Activated naive CD4-positive, alpha-beta T cell treated with anti-CD3 and anti-CD28 coated beads, Interleukin-2, amount 50 U/mL, for 16 hours (primary cell): Measurements from ENCODE around the gene IGLL5.
"Not testable (repeated sequence)": the region's sequence is repeated elsewhere in the genome, so short reads cannot be mapped to it uniquely, and the experiment has no call there.

Source experiments
- DNase-seq: peaks from one replicate; pipeline ENCODE4 v3.0.0-alpha.2; 2020

The IGLL5 gene

DNA sequence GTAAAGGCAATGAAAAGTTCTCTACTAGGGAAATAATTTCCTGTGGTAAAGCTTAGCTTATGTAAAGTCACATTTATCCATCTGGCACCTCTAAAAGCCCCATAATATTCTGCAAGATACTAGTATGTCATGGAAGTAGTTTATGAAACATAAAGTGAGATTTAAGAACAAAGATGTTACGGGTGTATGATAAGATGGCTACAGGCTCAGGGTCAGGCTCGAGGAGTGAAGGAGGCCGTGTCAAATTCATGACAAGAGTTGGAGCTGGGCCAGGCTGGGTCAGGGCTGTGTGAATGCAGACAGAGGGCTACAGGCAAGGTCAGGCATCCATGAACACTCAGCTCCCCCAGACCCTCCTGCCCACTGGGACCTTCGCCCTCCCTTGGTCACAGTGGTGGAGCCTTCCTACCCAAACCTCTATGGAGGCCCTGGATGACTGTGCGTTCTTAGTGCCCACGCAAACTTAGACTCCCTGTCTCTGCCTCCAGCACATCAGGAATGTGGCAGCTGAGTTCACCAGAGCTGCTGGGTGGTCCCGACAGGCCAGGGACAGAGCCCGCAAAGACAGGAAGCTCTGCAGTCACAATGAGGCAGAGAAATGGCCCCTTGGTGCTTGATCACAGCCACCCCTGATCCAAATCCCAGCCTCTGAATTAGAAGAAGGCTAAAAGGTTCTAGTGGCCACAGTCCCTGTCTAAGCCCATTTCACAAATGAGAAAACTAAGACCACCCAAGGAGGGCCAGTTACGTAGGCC lies 14.8 kb downstream of the IGLL5 start:
- no peak for DNase-seq

DNA sequence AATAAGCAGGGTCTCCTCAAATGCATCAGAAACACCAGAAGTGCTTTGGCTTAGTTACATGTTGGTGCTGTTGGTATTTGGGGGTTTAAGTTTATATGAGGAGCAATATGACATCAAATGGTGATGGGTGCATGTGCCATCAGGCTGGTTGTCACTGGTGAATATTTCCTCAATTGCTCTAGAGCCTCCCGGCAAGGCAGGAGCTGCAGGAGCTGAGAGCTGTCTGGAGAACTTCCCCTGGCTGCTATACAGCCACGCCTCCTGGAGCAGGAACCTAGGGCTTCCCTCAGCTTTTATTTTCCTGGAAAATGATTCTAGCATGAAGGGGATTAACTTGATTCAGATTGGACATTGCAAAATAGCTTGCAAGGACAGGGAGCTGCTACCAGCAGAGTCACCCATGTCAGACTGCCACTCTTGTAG lies 15.8 kb downstream of the IGLL5 start:
- no peak for DNase-seq

DNA sequence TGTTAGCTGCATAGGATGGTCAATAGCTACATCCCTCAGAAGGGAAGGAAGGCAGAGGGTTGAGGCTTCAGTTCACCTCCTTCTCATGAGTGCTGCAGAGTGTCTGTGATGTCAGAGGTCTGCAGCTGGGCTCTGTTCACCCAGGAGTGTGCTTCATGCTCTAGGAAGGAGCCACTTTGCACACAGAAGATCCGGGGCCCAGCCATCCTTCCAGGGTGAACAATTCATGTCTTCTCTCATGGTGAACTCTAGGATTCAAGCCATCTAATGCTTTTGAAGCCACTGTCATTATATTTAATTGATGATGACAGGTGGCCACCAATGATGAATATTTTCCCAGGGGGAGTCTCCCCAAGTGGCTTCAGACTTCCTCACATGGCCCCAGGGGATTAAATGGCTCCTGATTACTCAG lies 16.2 kb downstream of the IGLL5 start:
- not testable (repeated sequence) for DNase-seq

DNA sequence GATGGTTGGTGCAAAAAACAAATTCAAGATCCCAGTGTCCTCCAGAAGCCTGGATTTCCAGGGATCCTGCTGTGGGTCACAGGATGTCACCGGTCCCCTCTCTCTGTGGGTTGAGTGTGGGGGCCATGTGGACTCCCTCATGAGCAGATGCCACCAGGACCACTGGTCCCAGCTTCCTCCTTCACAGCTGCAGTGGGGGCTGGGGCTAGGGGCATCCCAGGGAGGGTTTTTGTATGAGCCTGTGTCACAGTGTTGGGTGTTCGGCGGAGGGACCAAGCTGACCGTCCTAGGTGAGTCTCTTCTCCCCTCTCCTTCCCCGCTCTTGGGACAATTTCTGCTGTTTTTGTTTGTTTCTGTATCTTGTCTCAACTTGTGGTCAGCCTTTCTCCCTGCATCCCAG lies 17.1 kb downstream of the IGLL5 start:
- DNase-seq, result not testable (repeated sequence)

DNA sequence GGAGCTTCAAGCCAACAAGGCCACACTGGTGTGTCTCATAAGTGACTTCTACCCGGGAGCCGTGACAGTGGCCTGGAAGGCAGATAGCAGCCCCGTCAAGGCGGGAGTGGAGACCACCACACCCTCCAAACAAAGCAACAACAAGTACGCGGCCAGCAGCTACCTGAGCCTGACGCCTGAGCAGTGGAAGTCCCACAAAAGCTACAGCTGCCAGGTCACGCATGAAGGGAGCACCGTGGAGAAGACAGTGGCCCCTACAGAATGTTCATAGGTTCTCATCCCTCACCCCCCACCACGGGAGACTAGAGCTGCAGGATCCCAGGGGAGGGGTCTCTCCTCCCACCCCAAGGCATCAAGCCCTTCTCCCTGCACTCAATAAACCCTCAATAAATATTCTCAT lies 18.8 kb downstream of the IGLL5 start:
- not testable (repeated sequence) for DNase-seq

DNA sequence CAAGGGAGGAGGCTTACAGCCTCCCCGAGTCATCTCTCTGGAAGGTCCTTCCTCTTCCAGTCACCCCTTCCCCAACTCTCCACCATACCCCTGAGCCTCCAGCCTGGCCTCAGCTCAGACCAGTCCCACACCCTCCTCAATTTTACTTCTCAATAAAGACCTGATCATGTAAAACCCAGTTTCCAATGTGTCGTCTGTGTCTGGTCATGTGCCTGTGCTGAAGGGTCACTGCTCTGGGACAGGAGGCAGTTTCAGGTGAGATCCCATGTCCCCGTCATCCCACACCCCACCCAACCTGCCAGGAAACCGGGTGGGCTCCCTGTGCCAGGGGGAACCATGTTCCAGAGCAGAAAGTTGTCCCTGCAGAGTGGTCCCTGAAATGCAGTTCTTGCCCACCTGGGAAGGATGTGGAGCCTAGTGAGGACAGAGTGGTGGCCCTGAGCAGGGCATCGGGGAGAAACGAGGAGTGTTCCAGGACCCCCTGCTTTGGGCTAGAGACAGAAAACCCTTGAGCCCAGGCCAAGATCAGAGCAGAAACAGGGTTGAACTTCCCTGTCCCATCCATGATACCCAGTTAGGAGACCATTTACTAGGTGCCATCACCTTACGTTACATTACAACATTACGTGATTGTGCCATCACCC lies 19.4 kb downstream of the IGLL5 start:
- no peak for DNase-seq

DNA sequence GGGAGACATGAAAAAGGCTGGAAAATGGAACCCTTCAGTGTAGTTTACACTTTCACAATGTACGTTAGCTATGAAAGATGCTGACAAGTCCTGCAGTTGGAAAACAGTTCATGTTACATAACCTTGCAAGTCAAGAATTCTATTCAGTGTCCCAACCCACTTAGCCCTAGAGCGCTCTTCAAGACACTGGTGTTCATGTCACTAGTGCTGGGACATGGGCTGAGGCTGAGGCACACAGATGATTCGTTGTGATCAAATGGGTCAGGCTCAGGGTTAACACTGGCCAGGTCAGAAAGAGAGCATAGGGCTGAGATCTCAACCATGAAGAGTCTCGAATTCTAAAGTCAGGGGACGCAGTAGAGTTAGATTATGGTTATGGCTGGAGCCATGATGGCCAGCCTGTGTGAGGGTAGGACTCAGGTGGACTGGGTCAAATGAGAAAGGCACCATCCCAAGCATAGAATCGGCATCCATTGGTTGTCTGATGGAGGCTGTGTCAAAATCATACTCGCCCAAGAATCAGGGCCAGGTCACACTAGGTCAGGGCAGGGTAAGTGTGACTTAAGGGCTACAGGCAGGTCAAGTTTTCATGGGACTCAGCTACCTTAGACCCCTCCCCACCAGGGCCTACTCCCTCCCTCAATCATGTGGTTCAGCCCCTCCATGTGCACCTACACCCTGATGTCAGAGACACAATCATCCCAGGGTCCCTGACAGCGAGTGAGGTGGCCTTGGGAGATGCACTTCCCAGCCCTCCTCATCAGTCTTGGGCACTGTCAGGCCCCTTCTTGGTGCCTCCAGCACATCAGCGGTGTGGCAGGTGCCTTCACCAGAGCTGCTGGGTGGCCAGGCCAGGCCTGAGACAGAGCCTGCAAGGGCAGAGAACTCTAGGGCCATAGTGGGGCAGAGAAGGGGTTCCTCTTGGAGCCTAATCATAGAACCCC lies 20.2 kb downstream of the IGLL5 start:
- no peak for DNase-seq

DNA sequence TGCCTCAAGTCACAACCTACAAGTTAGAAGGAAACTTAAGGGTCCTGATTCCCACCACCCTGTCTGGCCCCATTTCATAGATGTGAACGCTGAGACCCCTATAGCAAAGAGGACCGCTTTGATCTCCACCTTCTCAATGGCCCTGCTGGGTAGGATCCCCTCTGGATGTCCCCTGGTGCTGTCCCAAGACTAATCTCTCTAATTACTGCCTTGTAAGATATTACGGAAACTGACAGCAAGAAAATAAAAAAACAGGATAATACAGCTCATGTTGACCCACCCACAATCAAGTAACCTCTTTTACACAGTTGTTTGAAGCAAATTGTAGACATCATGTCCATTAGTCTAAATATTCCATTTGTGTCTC lies 20.9 kb downstream of the IGLL5 start:
- DNase-seq, result no peak

DNA sequence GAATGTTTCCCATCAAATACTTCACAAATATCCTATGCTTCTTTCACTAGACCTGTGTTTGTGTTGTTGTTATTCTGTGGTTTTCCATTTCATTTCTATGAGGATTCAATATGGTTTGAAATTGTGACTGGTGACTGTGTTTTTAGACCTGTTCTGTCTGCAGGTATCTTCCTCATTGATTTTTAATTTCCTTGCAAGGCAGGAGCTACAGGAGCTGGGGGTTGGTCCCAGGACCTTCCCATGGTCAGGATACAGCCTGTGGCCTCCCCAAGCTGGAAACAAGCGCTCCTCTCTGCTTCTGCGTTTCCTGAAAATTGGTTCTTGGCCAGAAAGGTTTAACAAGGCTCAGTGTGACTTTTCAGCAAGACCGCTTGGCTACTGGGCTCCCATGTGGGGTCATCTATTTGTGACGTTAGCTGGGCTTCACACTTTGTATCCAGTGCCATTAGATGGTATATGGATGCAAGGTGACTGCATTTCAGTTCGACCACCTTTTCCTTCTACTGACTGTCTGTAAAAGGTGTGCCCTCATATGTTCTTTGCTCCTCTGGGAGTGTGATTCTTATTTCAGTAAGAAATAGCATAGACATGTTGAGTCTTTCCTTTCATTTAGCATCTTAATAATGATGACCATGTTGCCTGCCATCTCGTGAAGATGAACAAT lies 21.5 kb downstream of the IGLL5 start:
- DNase-seq, result no peak

DNA sequence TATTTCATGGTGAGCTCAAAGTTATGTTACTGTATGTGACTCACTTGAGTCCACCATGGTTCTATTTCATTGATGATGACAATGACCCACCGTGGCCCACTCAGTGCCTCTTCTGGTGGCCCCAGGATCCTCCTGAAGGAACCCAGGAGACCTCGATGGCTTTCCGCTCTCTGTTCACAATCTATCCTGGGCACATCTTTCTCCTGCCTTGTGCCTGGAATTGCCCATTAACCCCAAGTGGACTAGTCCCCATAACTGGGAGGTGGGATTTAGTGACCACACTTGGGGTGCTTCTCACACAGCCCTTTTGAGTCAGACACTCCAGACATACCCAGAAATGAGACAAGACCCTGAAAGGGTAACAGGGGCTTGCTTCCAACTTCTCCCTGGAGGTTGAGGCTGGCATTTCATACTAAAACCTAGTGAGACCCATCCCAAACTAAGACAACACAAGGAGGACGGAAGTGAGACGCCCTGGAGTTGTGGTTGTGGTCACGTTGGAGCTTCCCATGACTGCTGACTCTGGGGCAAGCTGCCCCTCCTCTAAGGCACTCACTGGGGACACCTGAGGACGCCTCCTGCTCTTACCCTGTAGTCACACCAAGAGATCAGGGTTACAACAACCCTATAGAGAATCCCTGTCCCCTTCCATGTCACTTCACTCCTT lies 22.1 kb downstream of the IGLL5 start:
- DNase-seq, result no peak

DNA sequence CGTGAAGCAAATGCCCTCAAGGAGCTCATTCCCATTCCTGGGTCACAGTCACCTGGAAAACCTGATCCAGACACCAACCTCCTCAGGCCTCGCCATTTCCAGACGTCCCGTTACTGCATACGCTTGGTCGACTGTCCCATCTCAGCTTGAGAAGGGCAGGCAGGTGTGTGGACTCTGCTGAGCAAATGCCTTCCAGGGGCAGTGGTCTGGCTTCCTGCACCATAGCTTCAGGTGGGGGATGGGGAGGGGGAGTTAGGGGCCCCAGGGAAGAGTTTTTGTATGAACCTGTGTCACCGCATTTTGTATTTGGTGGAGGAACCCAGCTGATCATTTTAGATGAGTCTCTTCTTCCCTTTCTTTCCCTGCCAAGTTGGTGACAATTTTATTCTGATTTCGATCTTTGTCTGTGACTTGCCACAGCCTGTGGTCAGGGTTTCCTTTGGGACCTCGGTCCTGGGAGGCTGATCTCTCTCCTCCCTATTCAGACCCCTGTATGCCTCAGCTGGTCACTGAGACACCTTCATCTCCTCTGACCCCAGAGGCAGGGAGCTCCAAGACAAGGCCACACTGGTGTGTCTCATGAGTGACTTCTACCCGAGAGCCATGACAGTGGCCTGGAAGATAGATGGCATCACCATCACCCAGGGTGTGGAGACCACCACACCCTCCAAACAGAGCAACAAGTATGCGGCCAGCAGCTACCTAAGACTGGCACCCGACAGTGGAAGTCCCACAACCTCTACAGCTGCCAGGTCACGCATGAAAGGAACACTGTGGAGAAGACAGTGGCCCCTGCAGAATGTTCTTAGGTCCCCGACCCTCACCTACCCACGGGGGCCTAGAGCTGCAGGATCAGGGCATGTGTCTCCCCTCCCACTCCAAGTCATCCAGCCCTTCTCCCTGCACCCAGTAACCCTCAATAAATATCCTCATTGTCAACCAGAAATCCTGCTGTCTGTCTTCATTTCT lies 22.9 kb downstream of the IGLL5 start:
- DNase-seq, result no peak

DNA sequence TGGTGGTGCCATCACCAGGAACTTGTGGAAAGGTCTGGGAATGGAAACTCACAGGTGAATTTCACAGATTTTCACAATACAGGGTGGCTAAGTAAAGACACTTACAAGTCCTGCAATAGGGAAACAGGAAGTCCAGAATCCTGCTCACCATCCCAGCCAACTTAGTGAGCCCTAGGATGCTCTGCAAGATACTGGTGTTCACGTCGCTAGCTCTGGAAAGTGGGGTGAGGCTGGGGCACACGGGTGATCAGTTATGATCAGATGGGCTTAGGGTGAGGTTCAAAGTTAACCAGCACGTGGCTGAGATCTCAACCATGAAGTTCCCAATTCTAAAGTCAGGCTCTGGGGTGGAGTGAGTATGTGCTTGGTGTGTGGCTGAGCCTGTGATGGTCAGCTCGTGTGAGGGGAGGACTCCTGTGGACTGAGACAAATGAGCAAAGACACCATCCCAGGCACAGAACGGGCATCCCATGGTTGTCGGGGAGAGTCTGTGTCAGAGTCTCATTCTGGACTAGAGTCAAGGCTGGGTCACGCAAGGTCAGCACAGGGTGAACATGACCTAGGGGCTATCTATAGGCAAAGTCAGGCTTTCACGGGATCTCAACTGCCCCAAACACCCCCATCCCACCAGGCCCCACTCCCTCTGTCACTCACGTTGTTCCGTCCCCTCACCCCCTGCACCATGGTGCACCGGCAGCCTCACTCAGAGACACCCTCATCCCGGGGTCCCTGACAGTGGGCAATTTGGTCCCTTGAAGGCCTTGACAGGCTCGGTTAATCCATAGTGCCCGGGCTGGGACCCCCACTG lies 23.9 kb downstream of the IGLL5 start:
- DNase-seq, result no peak

DNA sequence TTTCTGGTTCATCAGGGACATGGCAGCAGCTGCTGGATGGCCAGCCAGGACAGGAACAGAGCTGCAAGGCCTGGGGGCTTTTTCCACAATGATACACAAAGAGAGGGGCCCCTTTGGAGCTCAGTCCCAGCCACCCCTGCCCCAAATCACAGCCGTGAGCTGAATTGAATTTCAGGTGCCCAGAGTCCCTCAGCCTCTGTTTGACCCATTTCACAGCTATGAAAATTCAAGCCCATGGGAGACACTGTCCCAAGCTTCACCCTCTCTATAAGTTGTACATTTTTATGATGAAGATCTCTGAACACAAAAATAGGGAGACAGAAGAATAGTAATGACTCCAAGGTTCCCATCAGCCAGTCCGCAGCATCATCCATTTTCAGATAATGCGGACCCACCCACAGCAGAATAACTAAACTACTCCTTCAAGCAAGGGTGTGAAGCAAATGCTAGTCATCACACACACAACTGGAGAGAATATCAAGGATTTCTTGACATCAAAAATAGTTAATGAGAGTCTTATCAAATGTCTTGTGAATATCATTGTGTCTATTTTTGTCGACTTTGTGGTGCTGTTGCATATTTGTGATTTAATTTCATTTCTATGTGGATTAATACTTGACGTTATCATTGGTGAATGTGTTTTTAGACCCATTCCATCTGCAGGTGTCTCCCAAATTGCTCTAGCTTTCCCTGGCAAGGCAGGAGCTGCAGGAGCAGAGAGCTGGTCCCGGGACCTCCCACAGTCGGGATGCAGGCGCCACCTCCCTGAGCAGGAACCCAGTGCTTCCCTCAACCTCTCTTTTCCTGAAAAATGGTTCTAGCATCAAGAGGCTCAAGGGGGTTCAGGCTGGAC lies 24.7 kb downstream of the IGLL5 start:
- no peak for DNase-seq

DNA sequence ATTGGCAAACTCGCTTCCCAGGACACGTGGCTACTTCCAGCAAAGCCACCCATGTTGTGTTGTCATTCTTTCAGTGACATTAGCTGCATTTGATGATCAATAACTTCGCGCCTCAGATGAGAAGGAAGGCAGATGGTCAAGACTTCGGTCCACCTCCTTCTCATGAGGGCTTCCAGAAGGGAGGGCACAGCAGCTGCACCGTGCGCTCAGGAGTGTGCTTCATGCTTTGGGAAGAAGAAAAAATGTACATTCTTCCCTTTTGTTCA lies 25.3 kb downstream of the IGLL5 start:
- DNase-seq, result no peak

DNA sequence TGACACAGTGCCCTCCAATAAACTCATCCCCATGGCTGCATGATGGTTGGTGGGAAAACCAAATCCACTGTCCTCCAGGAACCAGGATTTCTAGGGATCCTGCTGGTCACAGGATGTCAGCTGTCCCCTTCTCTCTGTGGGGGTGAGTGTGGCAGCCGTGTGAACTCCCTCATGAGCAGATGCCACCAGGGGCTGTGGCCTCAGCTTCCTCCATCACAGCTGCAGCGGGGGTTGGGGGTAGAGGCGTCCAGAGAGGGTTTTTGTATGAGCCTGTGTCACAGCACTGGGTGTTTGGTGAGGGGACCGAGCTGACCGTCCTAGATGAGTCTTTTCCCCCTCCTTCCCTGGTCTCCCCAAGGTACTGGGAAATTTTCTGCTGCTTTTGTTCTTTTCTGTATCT lies 26.4 kb downstream of the IGLL5 start:
- DNase-seq, result no peak

DNA sequence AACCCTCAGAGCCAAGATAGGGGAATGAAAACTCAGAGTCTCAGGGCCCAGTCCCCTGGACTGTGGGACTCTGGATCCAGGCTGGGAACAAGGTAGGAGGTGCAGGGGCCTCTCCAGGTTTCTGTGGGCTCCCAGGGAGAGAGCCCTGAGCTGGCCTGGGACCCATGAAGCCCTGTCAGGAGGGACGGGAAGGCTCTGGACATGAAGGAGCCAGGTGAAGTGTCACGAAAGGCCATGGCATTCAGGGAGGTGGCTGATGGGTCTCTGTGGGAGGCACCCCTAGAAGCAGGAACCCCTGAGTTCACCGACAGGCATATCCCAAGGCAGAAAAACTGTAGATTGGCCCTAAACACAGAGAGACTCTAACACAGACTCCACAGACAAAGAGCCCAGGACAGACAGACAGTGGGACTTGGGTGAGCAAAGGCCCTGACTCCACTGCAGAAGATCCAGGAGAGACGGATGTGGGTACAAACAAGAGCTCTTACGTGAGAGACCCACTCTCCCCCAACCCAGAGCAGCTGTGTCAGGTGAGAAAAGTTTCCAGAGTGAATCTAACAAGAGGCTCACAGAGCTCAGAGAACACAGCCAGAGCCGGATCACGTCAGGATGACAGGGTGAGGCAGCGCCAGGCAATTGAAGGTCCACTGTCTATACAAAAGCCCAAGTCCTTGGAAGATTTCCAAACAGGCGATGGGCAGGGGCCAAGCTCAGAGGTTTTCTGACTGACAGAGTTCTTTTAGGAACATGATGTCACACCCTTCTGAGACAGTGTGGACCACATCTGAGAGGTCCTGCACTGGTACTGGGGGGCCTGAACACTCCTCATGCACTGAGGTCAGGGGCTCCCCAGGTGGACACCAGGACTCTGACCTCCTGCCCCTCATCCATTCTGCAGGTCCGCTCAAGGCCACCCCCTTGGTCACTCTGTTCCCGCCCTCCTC lies 27.4 kb downstream of the IGLL5 start:
- DNase-seq, result no peak

DNA sequence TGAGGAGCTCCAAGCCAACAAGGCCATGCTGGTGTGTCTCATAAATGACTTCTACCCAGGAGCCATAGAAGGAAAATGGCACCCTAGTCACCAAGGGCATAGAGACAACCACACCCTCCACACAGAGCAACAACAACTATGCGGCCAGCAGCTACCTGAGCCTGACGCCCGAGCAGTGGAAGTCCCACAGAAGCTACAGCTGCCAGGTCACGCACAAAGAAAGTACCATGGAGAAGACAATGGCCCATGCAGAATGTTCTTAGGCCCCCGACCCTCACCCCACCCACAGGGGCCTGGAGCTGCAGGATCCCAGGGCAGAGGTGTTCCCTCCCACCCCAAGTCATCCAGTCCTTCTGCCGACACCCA lies 28.0 kb downstream of the IGLL5 start:
- DNase-seq, result no peak

DNA sequence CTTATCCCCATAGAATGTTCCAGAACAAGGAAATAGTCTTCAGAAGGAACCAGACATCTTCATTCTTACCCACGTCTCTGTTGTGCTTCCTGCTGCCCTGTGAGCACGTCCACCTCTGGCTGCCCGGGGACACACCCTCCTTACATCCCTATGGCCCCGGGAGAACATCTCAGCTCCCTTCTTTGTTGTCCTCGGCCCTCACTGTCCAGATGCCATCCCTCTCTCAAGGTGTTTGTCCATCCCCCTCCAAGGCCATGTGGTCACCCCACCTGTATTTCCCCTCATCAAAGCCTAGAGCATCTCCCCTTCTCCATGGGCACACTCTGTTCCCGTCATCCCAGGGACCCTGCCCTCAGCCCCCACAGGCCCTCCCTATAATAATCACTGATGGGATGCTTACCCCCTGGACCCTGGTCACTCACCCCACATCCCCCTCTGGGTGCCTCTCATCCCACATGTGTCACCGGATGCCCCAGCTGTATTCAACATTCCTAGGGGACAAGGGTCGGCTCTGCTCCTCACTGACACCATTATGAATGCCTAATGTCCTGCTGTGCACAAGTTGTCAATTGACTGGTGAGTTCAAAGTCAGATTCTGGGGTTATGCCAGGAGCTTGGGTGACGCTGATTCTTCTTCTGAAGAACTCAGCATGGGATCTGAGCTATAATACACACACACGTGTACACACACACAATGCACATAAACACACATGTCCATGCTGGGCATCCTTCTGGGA lies 28.8 kb downstream of the IGLL5 start:
- DNase-seq, result no peak
